ENCODE results near the gene SLC22A16.

SLC22A16 gene

DNA sequence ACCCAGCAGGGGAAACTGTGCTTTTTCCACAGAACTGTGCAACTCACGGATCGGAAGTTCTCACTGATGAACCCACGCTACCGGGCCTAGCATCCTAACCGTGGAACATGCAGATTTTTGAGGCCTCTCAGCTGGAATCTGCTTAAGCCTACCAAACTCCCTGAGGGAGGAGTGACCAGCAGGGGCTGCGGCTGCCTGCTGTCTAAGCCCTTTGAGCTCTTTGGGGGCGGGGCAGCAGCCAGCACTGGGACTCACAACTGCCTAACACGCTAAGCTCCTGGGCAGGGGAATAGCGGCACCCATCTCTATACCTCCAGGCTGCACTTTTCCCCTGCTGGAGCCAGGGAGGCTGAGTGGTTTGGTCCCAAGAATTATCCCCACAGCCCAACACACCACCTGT lies 97.9 kb downstream of the SLC22A16 start:
- Histone ChIP-seq H3K36me3 (ENCODE audit: control insufficient read depth, insufficient read depth, low read length) (no peaks in the 10 kb centered on the region), H3K27me3 (ENCODE audit: control insufficient read depth, insufficient read depth, low read length) (no peaks in the 10 kb centered on the region), H3K4me1 (ENCODE audit: control insufficient read depth, insufficient read depth, low read length) (peaks cover 8% of the 10 kb centered on the region), H3K27ac (ENCODE audit: low read depth, low read length) (no peak overlapping the region), H3K4me3 (ENCODE audit: low read depth, low read length) (no peak overlapping the region), H3K9ac (ENCODE audit: low read depth, low read length) (no peak overlapping the region), H3K9me3 (ENCODE audit: control insufficient read depth, insufficient read depth, low read length) (no peaks in the 10 kb centered on the region)

Data from HUES48 (cell line).